Thyroid gland (tissue), 4 donors: Measurements from ENCODE around the gene VPREB1.
"Not testable (repeated sequence)": the region's sequence is repeated elsewhere in the genome, so short reads cannot be mapped to it uniquely, and the experiment has no call there.

ENCODE experiments used
- POLR2A ChIP-seq, 2 donors: fragments of 450-650 bp; IDR thresholded peaks; one replicate each; pipeline ENCODE4 v1.6.1; 2017; ENCODE audit warnings: antibody characterized with exemption in 2 of 2, mild to moderate bottlenecking in 2 of 2, moderate library complexity in 1 of 2
- TF ChIP-seq, protein P1 (sequence below), 6 experiments: fragments of 200-600 bp in 3 of 6; fragments of 450-650 bp in 3 of 6; sonication (generic) in 3 of 6; IDR thresholded peaks; one replicate each; pipeline ENCODE4 v1.5.1; 2016 to 2019; ENCODE audit warnings: antibody characterized with exemption in 6 of 6, mild to moderate bottlenecking in 2 of 6, inconsistent platforms in 1 of 6, moderate library complexity in 1 of 6

GRCh38 chr22:22270036-22270676 lies 25.6 kb downstream of the VPREB1 start:
- not testable (repeated sequence) for TF ChIP-seq POLR2A (IDR thresholded peaks at IDR 0.05)
- TF ChIP-seq, protein P1, sequence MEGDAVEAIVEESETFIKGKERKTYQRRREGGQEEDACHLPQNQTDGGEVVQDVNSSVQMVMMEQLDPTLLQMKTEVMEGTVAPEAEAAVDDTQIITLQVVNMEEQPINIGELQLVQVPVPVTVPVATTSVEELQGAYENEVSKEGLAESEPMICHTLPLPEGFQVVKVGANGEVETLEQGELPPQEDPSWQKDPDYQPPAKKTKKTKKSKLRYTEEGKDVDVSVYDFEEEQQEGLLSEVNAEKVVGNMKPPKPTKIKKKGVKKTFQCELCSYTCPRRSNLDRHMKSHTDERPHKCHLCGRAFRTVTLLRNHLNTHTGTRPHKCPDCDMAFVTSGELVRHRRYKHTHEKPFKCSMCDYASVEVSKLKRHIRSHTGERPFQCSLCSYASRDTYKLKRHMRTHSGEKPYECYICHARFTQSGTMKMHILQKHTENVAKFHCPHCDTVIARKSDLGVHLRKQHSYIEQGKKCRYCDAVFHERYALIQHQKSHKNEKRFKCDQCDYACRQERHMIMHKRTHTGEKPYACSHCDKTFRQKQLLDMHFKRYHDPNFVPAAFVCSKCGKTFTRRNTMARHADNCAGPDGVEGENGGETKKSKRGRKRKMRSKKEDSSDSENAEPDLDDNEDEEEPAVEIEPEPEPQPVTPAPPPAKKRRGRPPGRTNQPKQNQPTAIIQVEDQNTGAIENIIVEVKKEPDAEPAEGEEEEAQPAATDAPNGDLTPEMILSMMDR (IDR thresholded peaks at IDR 0.05): not testable (repeated sequence)
